ENCODE data around the gene RELCH.

The RELCH gene

GRCh38 chr18:62279561-62279960 lies 92.5 kb downstream of the RELCH start:
- H2BK120ac ChIP-seq (ENCODE audit: low read depth, low read length): no peak overlapping the region
- H4K91ac ChIP-seq (ENCODE audit: low read depth, low read length, poor library complexity): no peak overlapping the region
- no peak overlapping the region for H3K14ac ChIP-seq (ENCODE audit: low read length)
- no peak overlapping the region for H2AFZ ChIP-seq (ENCODE audit: low read length)
- peaks cover 0 to 83% of the 10 kb centered on the region in 2 donors for H3K36me3 ChIP-seq (replicated peaks in 1 of 2; ENCODE audit: control insufficient read depth in 2 of 2, insufficient read depth in 2 of 2, low read length in 2 of 2)
- H2AK5ac ChIP-seq (ENCODE audit: low read depth, low read length): no peak overlapping the region
- H3K4me2 ChIP-seq (ENCODE audit: insufficient read depth, low read length, poor library complexity, severe bottlenecking): no peak overlapping the region
- DNase-seq (ENCODE audit: low spot score): peak; percentile 32
- H2BK12ac ChIP-seq (ENCODE audit: low read length): no peak overlapping the region
- H2BK15ac ChIP-seq (ENCODE audit: low read length): no peak overlapping the region
- H3K9ac ChIP-seq (ENCODE audit: low read depth, low read length, poor library complexity): no peak overlapping the region
- WGBS, 2 donors (ENCODE audit: extremely low coverage in 2 of 2, insufficient read length in 2 of 2, insufficient replicate concordance in 1 of 2): no CpG with 5 or more reads among the region's 5 CpGs
- no peak overlapping the region for H4K8ac ChIP-seq (ENCODE audit: low read depth, low read length)
- no peak overlapping the region for H2BK5ac ChIP-seq (ENCODE audit: low read length)
- H3K27ac ChIP-seq (replicated peaks; ENCODE audit: low read length): peak overlapping the region; percentile 23
- H3K27me3 ChIP-seq (ENCODE audit: control insufficient read depth in 3 of 3, insufficient read depth in 3 of 3, low read depth in 1 of 3, low read length in 3 of 3): no peaks in the 10 kb centered on the region
- no peak overlapping the region for H3K4ac ChIP-seq (ENCODE audit: low read length)
- no peaks in the 10 kb centered on the region for H3K9me3 ChIP-seq (replicated peaks in 1 of 2; ENCODE audit: control insufficient read depth in 2 of 2, insufficient read depth in 1 of 2, low read depth in 1 of 2, low read length in 2 of 2)
- H3K4me1 ChIP-seq (ENCODE audit: control insufficient read depth in 2 of 2, insufficient read depth in 1 of 2, low read depth in 1 of 2, low read length in 2 of 2): peaks cover 0 to 4% of the 10 kb centered on the region in 2 donors
- H3K4me3 ChIP-seq (ENCODE audit: low read length in 2 of 2): no peak overlapping the region
- no peak overlapping the region for H3K18ac ChIP-seq (ENCODE audit: low read length)
- no peaks in the 10 kb centered on the region for H3K79me1 ChIP-seq (ENCODE audit: low read depth, low read length)
- no peak overlapping the region for H3K23ac ChIP-seq (ENCODE audit: low read depth, low read length, poor library complexity)

- Histone ChIP-seq H3K4me2 (ENCODE audit: insufficient read depth, low read length, poor library complexity, severe bottlenecking) (no peak overlapping the region), H3K4me1 (ENCODE audit: control insufficient read depth in 2 of 2, insufficient read depth in 1 of 2, low read depth in 1 of 2, low read length in 2 of 2) (peaks cover 0 to 4% of the 10 kb centered on the region in 2 donors), H2AFZ (ENCODE audit: low read length) (no peak overlapping the region), H3K79me1 (ENCODE audit: low read depth, low read length) (no peaks in the 10 kb centered on the region), H3K36me3 (replicated peaks in 1 of 2; ENCODE audit: control insufficient read depth in 2 of 2, insufficient read depth in 2 of 2, low read length in 2 of 2) (peaks cover 0 to 82% of the 10 kb centered on the region in 2 donors), H2AK5ac (ENCODE audit: low read depth, low read length) (no peak overlapping the region), H4K91ac (ENCODE audit: low read depth, low read length, poor library complexity) (no peak overlapping the region), H3K18ac (ENCODE audit: low read length) (no peak overlapping the region), H3K27me3 (ENCODE audit: control insufficient read depth in 3 of 3, insufficient read depth in 3 of 3, low read depth in 1 of 3, low read length in 3 of 3) (no peaks in the 10 kb centered on the region), H3K9ac (ENCODE audit: low read depth, low read length, poor library complexity) (no peak overlapping the region), H3K9me3 (replicated peaks in 1 of 2; ENCODE audit: control insufficient read depth in 2 of 2, insufficient read depth in 1 of 2, low read depth in 1 of 2, low read length in 2 of 2) (no peaks in the 10 kb centered on the region), H4K8ac (ENCODE audit: low read depth, low read length) (no peak overlapping the region), H3K27ac (replicated peaks; ENCODE audit: low read length) (no peak overlapping the region), H3K4ac (ENCODE audit: low read length) (no peak overlapping the region), H3K23ac (ENCODE audit: low read depth, low read length, poor library complexity) (no peak overlapping the region), H3K4me3 (ENCODE audit: low read length in 2 of 2) (no peak overlapping the region), H3K14ac (ENCODE audit: low read length) (no peak overlapping the region), H2BK120ac (ENCODE audit: low read depth, low read length) (no peak overlapping the region), H2BK5ac (ENCODE audit: low read length) (no peak overlapping the region), H2BK15ac (ENCODE audit: low read length) (no peak overlapping the region), H2BK12ac (ENCODE audit: low read length) (no peak overlapping the region)
- no CpG with 5 or more reads among the region's 6 CpGs for WGBS, 2 donors (ENCODE audit: extremely low coverage in 2 of 2, insufficient read length in 2 of 2, insufficient replicate concordance in 1 of 2)
- DNase-seq (ENCODE audit: low spot score): no peak
Observed at GRCh38 chr18:62280058-62280457, 93.0 kb downstream of the RELCH start.

- no peak overlapping the region for H3K4me3 ChIP-seq (ENCODE audit: low read length in 2 of 2)
- H2BK15ac ChIP-seq (ENCODE audit: low read length): no peak overlapping the region
- H3K36me3 ChIP-seq (replicated peaks in 1 of 2; ENCODE audit: control insufficient read depth in 2 of 2, insufficient read depth in 2 of 2, low read length in 2 of 2): peaks cover 3 to 81% of the 10 kb centered on the region in 2 donors
- no peaks in the 10 kb centered on the region for H3K79me1 ChIP-seq (ENCODE audit: low read depth, low read length)
- no peak overlapping the region for H2AK5ac ChIP-seq (ENCODE audit: low read depth, low read length)
- no peak overlapping the region for H2BK120ac ChIP-seq (ENCODE audit: low read depth, low read length)
- no peaks in the 10 kb centered on the region for H3K27me3 ChIP-seq (ENCODE audit: control insufficient read depth in 3 of 3, insufficient read depth in 3 of 3, low read depth in 1 of 3, low read length in 3 of 3)
- no peak overlapping the region for H3K4ac ChIP-seq (ENCODE audit: low read length)
- no peak overlapping the region for H3K18ac ChIP-seq (ENCODE audit: low read length)
- no peak overlapping the region for H4K8ac ChIP-seq (ENCODE audit: low read depth, low read length)
- DNase-seq (ENCODE audit: low spot score): no peak
- no peak overlapping the region for H2BK12ac ChIP-seq (ENCODE audit: low read length)
- H2AFZ ChIP-seq (ENCODE audit: low read length): no peak overlapping the region
- no CpG with 5 or more reads among the region's 1 CpG for WGBS, 2 donors (ENCODE audit: extremely low coverage in 2 of 2, insufficient read length in 2 of 2, insufficient replicate concordance in 1 of 2)
- no peak overlapping the region for H3K4me2 ChIP-seq (ENCODE audit: insufficient read depth, low read length, poor library complexity, severe bottlenecking)
- no peaks in the 10 kb centered on the region for H3K9me3 ChIP-seq (replicated peaks in 1 of 2; ENCODE audit: control insufficient read depth in 2 of 2, insufficient read depth in 1 of 2, low read depth in 1 of 2, low read length in 2 of 2)
- no peak overlapping the region for H2BK5ac ChIP-seq (ENCODE audit: low read length)
- H3K27ac ChIP-seq (replicated peaks; ENCODE audit: low read length): no peak overlapping the region
- H3K23ac ChIP-seq (ENCODE audit: low read depth, low read length, poor library complexity): no peak overlapping the region
- H3K14ac ChIP-seq (ENCODE audit: low read length): no peak overlapping the region
- H3K4me1 ChIP-seq (ENCODE audit: control insufficient read depth in 2 of 2, insufficient read depth in 1 of 2, low read depth in 1 of 2, low read length in 2 of 2): peaks cover 0 to 4% of the 10 kb centered on the region in 2 donors
- H4K91ac ChIP-seq (ENCODE audit: low read depth, low read length, poor library complexity): no peak overlapping the region
- no peak overlapping the region for H3K9ac ChIP-seq (ENCODE audit: low read depth, low read length, poor library complexity)
Observed at GRCh38 chr18:62280786-62281185, 93.7 kb downstream of the RELCH start.

GRCh38 chr18:62281684-62282083 lies 94.6 kb downstream of the RELCH start:
- Histone ChIP-seq H2AK5ac (ENCODE audit: low read depth, low read length) (no peak overlapping the region), H3K9ac (ENCODE audit: low read depth, low read length, poor library complexity) (no peak overlapping the region)
- WGBS, 2 donors (ENCODE audit: extremely low coverage in 2 of 2, insufficient read length in 2 of 2, insufficient replicate concordance in 1 of 2): no CpG with 5 or more reads among the region's 1 CpG

More at GRCh38 chr18:62281684-62282083, 94.6 kb downstream of the RELCH start:
- H3K4me2 ChIP-seq (ENCODE audit: insufficient read depth, low read length, poor library complexity, severe bottlenecking): no peak overlapping the region
- no peak for DNase-seq (ENCODE audit: low spot score)
- no peak overlapping the region for H3K18ac ChIP-seq (ENCODE audit: low read length)
- H2BK15ac ChIP-seq (ENCODE audit: low read length): no peak overlapping the region
- peaks cover 3 to 81% of the 10 kb centered on the region in 2 donors for H3K36me3 ChIP-seq (replicated peaks in 1 of 2; ENCODE audit: control insufficient read depth in 2 of 2, insufficient read depth in 2 of 2, low read length in 2 of 2)
- H3K27ac ChIP-seq (replicated peaks; ENCODE audit: low read length): no peak overlapping the region
- no peak overlapping the region for H3K4ac ChIP-seq (ENCODE audit: low read length)
- H3K14ac ChIP-seq (ENCODE audit: low read length): no peak overlapping the region
- no peaks in the 10 kb centered on the region for H3K9me3 ChIP-seq (replicated peaks in 1 of 2; ENCODE audit: control insufficient read depth in 2 of 2, insufficient read depth in 1 of 2, low read depth in 1 of 2, low read length in 2 of 2)
- H2BK120ac ChIP-seq (ENCODE audit: low read depth, low read length): no peak overlapping the region
- no peak overlapping the region for H4K91ac ChIP-seq (ENCODE audit: low read depth, low read length, poor library complexity)
- no peak overlapping the region for H2BK5ac ChIP-seq (ENCODE audit: low read length)
- H4K8ac ChIP-seq (ENCODE audit: low read depth, low read length): no peak overlapping the region
- H2AFZ ChIP-seq (ENCODE audit: low read length): no peak overlapping the region
- H3K4me3 ChIP-seq (ENCODE audit: low read length in 2 of 2): no peak overlapping the region
- H3K23ac ChIP-seq (ENCODE audit: low read depth, low read length, poor library complexity): no peak overlapping the region
- no peaks in the 10 kb centered on the region for H3K79me1 ChIP-seq (ENCODE audit: low read depth, low read length)
- H3K4me1 ChIP-seq (ENCODE audit: control insufficient read depth in 2 of 2, insufficient read depth in 1 of 2, low read depth in 1 of 2, low read length in 2 of 2): peaks cover 0 to 4% of the 10 kb centered on the region in 2 donors
- H3K27me3 ChIP-seq (ENCODE audit: control insufficient read depth in 3 of 3, insufficient read depth in 3 of 3, low read depth in 1 of 3, low read length in 3 of 3): no peaks in the 10 kb centered on the region
- H2BK12ac ChIP-seq (ENCODE audit: low read length): no peak overlapping the region

Data from neuronal stem cell (in vitro differentiated cells).